BLaER1 (cell line): ENCODE results near the gene SPATA18.

Source experiments
- H3K27ac ChIP-seq: shearing (Covaris generic); formaldehyde crosslinking; 2 replicates; pipeline ENCODE4 v1.8.1; 2022
- H3K27me3 ChIP-seq: shearing (Covaris generic); formaldehyde crosslinking; 2 replicates; pipeline ENCODE4 v1.8.1; 2022
- H3K36me3 ChIP-seq: shearing (Covaris generic); formaldehyde crosslinking; 2 replicates; pipeline ENCODE4 v1.8.1; 2022
- H3K4me1 ChIP-seq: shearing (Covaris generic); formaldehyde crosslinking; 2 replicates; pipeline ENCODE4 v1.8.1; 2022
- H3K4me2 ChIP-seq: shearing (Covaris generic); formaldehyde crosslinking; 2 replicates; pipeline ENCODE4 v1.8.1; 2022
- H3K4me3 ChIP-seq: shearing (Covaris generic); formaldehyde crosslinking; 2 replicates; pipeline ENCODE4 v1.8.1; 2022
- H3K9ac ChIP-seq: shearing (Covaris generic); formaldehyde crosslinking; 2 replicates; pipeline ENCODE4 v1.8.1; 2022
- H3K9me3 ChIP-seq: shearing (Covaris generic); formaldehyde crosslinking; 2 replicates; pipeline ENCODE4 v1.8.1; 2022
- H4K20me1 ChIP-seq: shearing (Covaris generic); formaldehyde crosslinking; 2 replicates; pipeline ENCODE4 v1.8.1; 2022
- Cebpa-rat ChIP-seq: shearing (Covaris generic); IDR thresholded peaks from 2 replicates; pipeline ENCODE4 v1.8.1; 2022

SPATA18 gene

DNA sequence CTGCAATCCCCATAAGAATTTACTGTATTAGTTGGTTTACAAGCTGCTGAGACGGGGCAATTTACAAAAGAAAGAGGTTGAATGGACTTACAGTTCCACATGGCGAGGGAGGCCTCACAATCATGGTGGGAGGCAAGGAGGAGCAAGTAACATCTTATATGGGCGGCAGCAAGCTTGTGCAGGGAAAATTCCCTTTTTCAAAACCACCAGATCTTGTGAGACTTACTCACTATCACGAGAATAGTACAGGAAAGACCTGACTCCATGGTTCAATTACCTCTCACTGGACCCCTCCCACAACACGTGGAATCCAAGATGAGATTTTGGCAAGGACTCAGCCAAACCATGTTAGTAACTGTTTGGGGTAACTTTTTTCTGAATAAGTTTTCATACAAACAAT is 1.8 kb upstream of the SPATA18 start:
- Histone ChIP-seq H3K36me3 (no peaks in the 10 kb centered on the region), H3K4me2 (no peak overlapping the region), H4K20me1 (no peaks in the 10 kb centered on the region), H3K27me3 (no peaks in the 10 kb centered on the region), H3K4me1 (no peaks in the 10 kb centered on the region), H3K9me3 (peaks cover 19% of the 10 kb centered on the region), H3K4me3 (no peak overlapping the region), H3K27ac (no peak overlapping the region), H3K9ac (no peak overlapping the region)
- TF ChIP-seq Cebpa-rat = no peak

DNA sequence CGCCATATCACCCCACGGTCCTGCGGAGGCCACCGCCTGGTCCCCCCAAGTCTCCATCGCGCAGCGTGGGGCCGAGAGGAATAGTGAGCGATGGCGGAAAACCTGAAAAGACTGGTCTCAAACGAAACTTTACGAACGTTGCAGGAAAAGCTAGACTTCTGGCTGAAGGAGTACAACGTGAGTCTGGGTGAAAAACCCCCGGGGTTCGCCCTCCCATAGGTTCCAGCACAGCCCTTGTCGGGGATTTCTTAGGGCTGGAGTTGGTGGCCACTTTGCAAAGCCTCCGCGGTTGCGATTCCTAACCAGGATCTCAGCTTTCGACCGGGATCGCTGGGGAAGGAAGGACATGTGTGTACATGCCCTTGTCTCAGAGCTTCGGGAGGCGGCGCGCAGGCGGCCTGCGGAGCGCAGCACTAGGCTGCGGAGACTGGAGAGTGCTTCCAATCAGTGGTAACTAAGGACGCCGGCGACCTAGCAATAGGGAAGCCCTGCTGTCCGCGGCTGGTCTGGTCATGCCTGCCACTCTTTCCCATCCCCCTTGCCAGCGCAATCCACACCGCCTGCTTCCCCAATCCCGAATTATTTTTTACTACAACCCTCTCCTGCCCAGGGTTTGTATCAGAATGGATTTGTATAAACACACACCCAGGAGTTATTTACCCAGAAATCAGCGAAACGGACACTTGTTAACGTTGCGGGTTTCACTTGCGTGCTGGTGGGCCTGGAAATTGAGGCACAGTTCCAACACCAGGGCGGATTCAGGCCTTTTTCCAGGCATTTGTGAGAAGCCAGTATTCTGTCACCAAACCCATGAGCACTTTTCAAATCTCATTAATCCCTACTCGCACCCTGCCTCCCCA is 741 bp downstream of the SPATA18 start:
- Histone ChIP-seq H3K4me1 (no peaks in the 10 kb centered on the region), H3K27me3 (no peaks in the 10 kb centered on the region), H3K27ac (no peak overlapping the region), H3K4me3 (no peak overlapping the region), H3K4me2 (no peak overlapping the region), H3K36me3 (no peaks in the 10 kb centered on the region), H3K9me3 (peaks cover 19% of the 10 kb centered on the region), H3K9ac (no peak overlapping the region), H4K20me1 (no peaks in the 10 kb centered on the region)
- no peak for TF ChIP-seq Cebpa-rat

DNA sequence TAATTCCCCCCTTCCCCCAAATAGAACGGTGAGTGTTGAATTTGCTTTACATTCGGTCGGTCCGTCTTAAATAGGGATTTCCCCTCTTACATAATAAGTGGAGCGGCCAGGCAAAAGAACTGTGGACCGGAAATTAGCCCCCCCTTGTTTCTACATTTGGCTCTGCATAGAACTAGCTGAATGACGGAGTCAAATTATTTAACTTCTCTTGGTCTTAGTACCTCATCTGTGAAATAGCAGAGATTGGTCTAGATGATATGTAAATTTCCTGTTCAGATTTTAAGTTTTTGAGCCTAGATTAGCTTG is 1.3 kb downstream of the SPATA18 start:
- H3K9me3 ChIP-seq = peaks cover 19% of the 10 kb centered on the region
- TF ChIP-seq Cebpa-rat = no peak
- H3K4me3 ChIP-seq = no peak overlapping the region
- H3K4me1 ChIP-seq = no peaks in the 10 kb centered on the region
- no peaks in the 10 kb centered on the region for H4K20me1 ChIP-seq
- no peaks in the 10 kb centered on the region for H3K36me3 ChIP-seq
- no peak overlapping the region for H3K4me2 ChIP-seq
- H3K27ac ChIP-seq = no peak overlapping the region
- no peaks in the 10 kb centered on the region for H3K27me3 ChIP-seq
- H3K9ac ChIP-seq = no peak overlapping the region

DNA sequence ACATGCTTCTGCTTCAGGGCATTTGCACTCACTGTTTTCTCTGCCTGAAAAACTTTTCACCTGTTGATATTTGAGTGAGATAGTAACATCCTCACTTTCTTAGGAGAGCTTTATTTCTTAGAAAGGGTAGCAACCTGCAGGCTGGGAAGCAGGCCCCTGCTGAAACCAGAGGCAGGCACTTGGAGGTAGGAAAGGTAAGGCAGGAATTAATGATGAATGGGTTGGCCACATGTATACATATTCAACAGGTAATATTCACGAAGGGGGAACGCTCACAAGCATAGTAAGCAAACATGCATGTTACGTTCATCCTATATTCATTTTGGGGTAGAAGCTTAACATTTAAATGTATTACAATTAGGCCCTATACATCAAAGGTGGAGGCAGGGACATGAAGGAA is 3.1 kb downstream of the SPATA18 start:
- Histone ChIP-seq H3K4me2 (no peak overlapping the region), H3K36me3 (no peaks in the 10 kb centered on the region), H3K4me1 (no peaks in the 10 kb centered on the region), H3K9ac (no peak overlapping the region), H3K27me3 (no peaks in the 10 kb centered on the region), H3K9me3 (peaks cover 14% of the 10 kb centered on the region), H4K20me1 (no peaks in the 10 kb centered on the region), H3K27ac (no peak overlapping the region), H3K4me3 (no peak overlapping the region)
- no peak for TF ChIP-seq Cebpa-rat

GRCh38 chr4:52057196-52057595 is 6.1 kb downstream of the SPATA18 start:
- no peaks in the 10 kb centered on the region for H3K36me3 ChIP-seq
- H3K27me3 ChIP-seq = no peaks in the 10 kb centered on the region
- H3K4me3 ChIP-seq = no peak overlapping the region
- no peak overlapping the region for H3K9ac ChIP-seq
- no peak for TF ChIP-seq Cebpa-rat
- H4K20me1 ChIP-seq = no peaks in the 10 kb centered on the region
- no peak overlapping the region for H3K27ac ChIP-seq
- H3K9me3 ChIP-seq = peaks cover under 1% of the 10 kb centered on the region; the same call in 1 of the 2 replicates
- no peaks in the 10 kb centered on the region for H3K4me1 ChIP-seq
- H3K4me2 ChIP-seq = no peak overlapping the region

GRCh38 chr4:52058275-52058674 is 7.2 kb downstream of the SPATA18 start:
- Histone ChIP-seq H3K27me3 (no peaks in the 10 kb centered on the region), H3K9me3 (no peaks in the 10 kb centered on the region), H4K20me1 (no peaks in the 10 kb centered on the region), H3K4me1 (no peaks in the 10 kb centered on the region), H3K27ac (no peak overlapping the region), H3K4me3 (no peak overlapping the region), H3K4me2 (no peak overlapping the region), H3K9ac (no peak overlapping the region), H3K36me3 (no peaks in the 10 kb centered on the region)
- no peak for TF ChIP-seq Cebpa-rat

- TF ChIP-seq Cebpa-rat = no peak
- Histone ChIP-seq H3K4me1 (no peaks in the 10 kb centered on the region), H4K20me1 (no peaks in the 10 kb centered on the region), H3K36me3 (no peaks in the 10 kb centered on the region), H3K27me3 (no peaks in the 10 kb centered on the region), H3K9me3 (no peaks in the 10 kb centered on the region), H3K9ac (no peak overlapping the region), H3K4me3 (no peak overlapping the region), H3K4me2 (no peak overlapping the region), H3K27ac (no peak overlapping the region)
These were observed 8.3 kb downstream of the SPATA18 start for GRCh38 chr4:52059372-52059771.

GRCh38 chr4:52069571-52069970 is 18.5 kb downstream of the SPATA18 start:
- no peaks in the 10 kb centered on the region for H3K9me3 ChIP-seq
- no peaks in the 10 kb centered on the region for H3K4me1 ChIP-seq
- H3K36me3 ChIP-seq = no peaks in the 10 kb centered on the region
- H3K27ac ChIP-seq = no peak overlapping the region
- no peak overlapping the region for H3K4me3 ChIP-seq
- no peak for TF ChIP-seq Cebpa-rat
- no peaks in the 10 kb centered on the region for H3K27me3 ChIP-seq
- no peak overlapping the region for H3K9ac ChIP-seq
- H3K4me2 ChIP-seq = no peak overlapping the region
- no peaks in the 10 kb centered on the region for H4K20me1 ChIP-seq

DNA sequence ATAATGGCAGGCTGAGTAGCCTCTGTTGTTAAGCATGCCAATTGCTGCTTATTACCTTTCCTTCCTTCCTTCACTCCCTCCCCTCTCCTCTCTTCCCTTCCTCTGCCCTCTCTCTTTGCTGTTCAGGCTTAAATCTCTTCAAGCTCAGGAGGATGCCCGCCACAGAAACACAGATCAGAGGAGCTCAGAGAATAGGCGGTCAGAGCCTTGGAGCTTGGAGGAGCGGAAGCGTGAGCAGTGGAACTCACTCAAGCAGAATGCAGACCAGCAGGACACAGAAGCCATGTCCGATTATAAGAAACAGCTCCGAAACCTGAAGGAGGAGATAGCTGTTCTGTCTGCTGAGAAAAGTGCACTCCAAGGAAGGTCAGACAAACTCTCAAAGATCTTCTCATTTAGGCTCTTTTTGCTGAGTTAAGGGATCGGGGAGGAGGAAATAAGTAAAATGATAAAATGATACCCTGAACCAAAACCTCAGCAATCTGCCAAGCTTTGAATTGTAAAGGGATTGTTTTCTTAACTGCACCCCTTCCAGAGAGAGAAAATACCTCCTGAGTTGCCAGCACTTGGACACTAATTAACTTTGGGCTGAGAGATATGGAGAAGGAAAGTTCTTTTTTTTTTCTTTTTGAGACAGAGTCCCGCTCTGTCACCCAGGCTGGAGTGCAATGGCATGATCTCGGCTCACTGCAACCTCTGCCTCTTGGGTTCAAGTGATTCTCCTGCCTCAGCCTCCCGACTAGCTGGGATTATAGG is 20.9 kb downstream of the SPATA18 start:
- H3K27me3 ChIP-seq = no peaks in the 10 kb centered on the region
- no peak overlapping the region for H3K4me3 ChIP-seq
- no peak overlapping the region for H3K9ac ChIP-seq
- H3K36me3 ChIP-seq = no peaks in the 10 kb centered on the region
- no peaks in the 10 kb centered on the region for H4K20me1 ChIP-seq
- H3K4me2 ChIP-seq = no peak overlapping the region
- TF ChIP-seq Cebpa-rat = no peak
- H3K4me1 ChIP-seq = no peaks in the 10 kb centered on the region
- H3K9me3 ChIP-seq = no peaks in the 10 kb centered on the region
- H3K27ac ChIP-seq = no peak overlapping the region

DNA sequence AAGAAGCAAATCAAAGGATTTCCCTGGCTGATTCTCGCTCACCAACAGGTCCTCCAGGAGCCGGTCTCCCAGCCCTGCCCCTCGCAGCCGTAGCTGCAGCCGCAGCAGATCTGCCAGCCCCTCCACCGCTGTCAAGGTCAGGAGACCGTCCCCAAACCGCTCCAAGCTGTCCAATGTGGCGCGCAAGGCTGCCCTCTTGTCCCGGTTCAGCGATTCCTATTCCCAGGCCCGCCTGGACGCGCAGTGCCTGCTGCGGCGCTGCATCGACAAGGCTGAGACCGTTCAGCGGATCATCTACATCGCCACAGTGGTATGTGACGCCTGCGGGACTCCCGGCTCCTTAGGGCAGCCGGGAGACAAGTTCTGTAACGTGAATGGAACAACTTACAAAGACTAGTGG is 25.6 kb downstream of the SPATA18 start:
- Histone ChIP-seq H3K27me3 (no peaks in the 10 kb centered on the region), H3K27ac (no peak overlapping the region), H3K4me2 (no peak overlapping the region), H3K4me3 (no peak overlapping the region), H3K9ac (no peak overlapping the region), H3K9me3 (no peaks in the 10 kb centered on the region), H3K4me1 (no peaks in the 10 kb centered on the region), H3K36me3 (no peaks in the 10 kb centered on the region), H4K20me1 (no peaks in the 10 kb centered on the region)
- no peak for TF ChIP-seq Cebpa-rat
